ENCODE results near the gene RTKN. TPM values are rescaled to one million over a fixed set of nuclear protein-coding genes. Genes with fewer than 3 reads are reported as not detected.

Gene RTKN
- total and polyA plus RNA-seq, 2 of the 13 experiments (the other 11 are each of a cell fraction or from before 2014, with no cell fraction given) = 159 to 166 TPM

- peak; percentile 13 for TF ChIP-seq PAXIP1 (CRISPR knock-in tag; conservative IDR thresholded peaks at IDR 0.05)
- peak; percentile 74 for TF ChIP-seq DBP (CRISPR knock-in tag; IDR thresholded peaks at IDR 0.05; ENCODE audit: not compliant biosample characterization)
- TF ChIP-seq HNF4A (CRISPR knock-in tag; IDR thresholded peaks at IDR 0.05) = peak; percentile 66
- peak; percentile 60; the same call in 1 of the 2 replicates for TF ChIP-seq ZC3H13 (CRISPR knock-in tag; IDR thresholded peaks at IDR 0.05)
- 0 out of 2 replicates have a peak, but pooled peaks have one; percentile 18 for TF ChIP-seq ZNF34 (CRISPR knock-in tag; IDR thresholded peaks at IDR 0.05; ENCODE audit: borderline replicate concordance)
- peak; percentile 84; the same call in 1 of the 2 replicates for TF ChIP-seq PATZ1 (CRISPR knock-in tag; IDR thresholded peaks at IDR 0.05)
- no peak for TF ChIP-seq ZNF850 (CRISPR knock-in tag; conservative IDR thresholded peaks at IDR 0.05)
- no peak for TF ChIP-seq HOXD1 (CRISPR knock-in tag; IDR thresholded peaks at IDR 0.05)
- no peak for TF ChIP-seq GABPB1 (CRISPR knock-in tag; IDR thresholded peaks at IDR 0.05)
- TF ChIP-seq XRCC5 (optimal IDR thresholded peaks at IDR 0.05; ENCODE audit: low read length) = no peak
- no peak for TF ChIP-seq ZNF597 (CRISPR knock-in tag; IDR thresholded peaks at IDR 0.05)
- no peak for TF ChIP-seq ZNF761 (CRISPR knock-in tag; conservative IDR thresholded peaks at IDR 0.05)
- no peak for TF ChIP-seq ZBTB43 (CRISPR knock-in tag; conservative IDR thresholded peaks at IDR 0.05)
- no peak for TF ChIP-seq PRDM10 (CRISPR knock-in tag; IDR thresholded peaks at IDR 0.05; ENCODE audit: low read depth)
- TF ChIP-seq ZEB1 (IDR thresholded peaks at IDR 0.05; ENCODE audit: insufficient replicate concordance, low read depth) = no peak
Observed at GRCh38 chr2:74481961-74482800, 40.4 kb upstream of the RTKN start (continued).
